ENCODE data around the gene JAK2.

JAK2 gene

GRCh38 chr9:4997631-4998030 lies 12.6 kb downstream of the JAK2 start:
- Histone ChIP-seq H3K27me3 (ENCODE audit: low read length) (no peaks in the 10 kb centered on the region), H3K9me2 (replicated peaks; ENCODE audit: insufficient read depth, low read length) (no peaks in the 10 kb centered on the region), H3K9ac (ENCODE audit: low read length) (no peak overlapping the region), H3K4me3 (ENCODE audit: insufficient read depth, low read length, poor library complexity, severe bottlenecking) (no peak overlapping the region), H3K9me3 (ENCODE audit: insufficient read depth, low read length) (no peaks in the 10 kb centered on the region), H2AFZ (ENCODE audit: low read depth, low read length, severe bottlenecking) (no peak overlapping the region), H3K4me2 (ENCODE audit: low read depth, low read length, poor library complexity, severe bottlenecking) (no peak overlapping the region), H3F3A (ENCODE audit: insufficient read depth) (no peaks in the 10 kb centered on the region), H3K27ac (ENCODE audit: low read depth, low read length) (no peak overlapping the region), H4K20me1 (ENCODE audit: low read depth, low read length) (no peaks in the 10 kb centered on the region), H3K36me3 (ENCODE audit: low read length) (no peaks in the 10 kb centered on the region), H3K79me2 (ENCODE audit: insufficient read depth, low read length) (no peaks in the 10 kb centered on the region)
- TF ChIP-seq CTCF (IDR thresholded peaks at IDR 0.05; ENCODE audit: insufficient read depth, low read length, poor library complexity, severe bottlenecking) = no peak
- no peak for TF ChIP-seq EZH2phosphoT487 (conservative IDR thresholded peaks at IDR 0.05; ENCODE audit: low read length)

- Histone ChIP-seq H2AFZ (ENCODE audit: low read depth, low read length, severe bottlenecking) (no peak overlapping the region), H4K20me1 (ENCODE audit: low read depth, low read length) (no peaks in the 10 kb centered on the region), H3K36me3 (ENCODE audit: low read length) (0 out of 2 replicates have a peak, but pooled peaks cover 10% of the 10 kb centered on the region), H3K27me3 (ENCODE audit: low read length) (no peaks in the 10 kb centered on the region), H3F3A (ENCODE audit: insufficient read depth) (no peaks in the 10 kb centered on the region), H3K79me2 (ENCODE audit: insufficient read depth, low read length) (no peaks in the 10 kb centered on the region), H3K4me3 (ENCODE audit: insufficient read depth, low read length, poor library complexity, severe bottlenecking) (no peak overlapping the region), H3K9me3 (ENCODE audit: insufficient read depth, low read length) (no peaks in the 10 kb centered on the region), H3K27ac (ENCODE audit: low read depth, low read length) (no peak overlapping the region), H3K9ac (ENCODE audit: low read length) (no peak overlapping the region), H3K9me2 (replicated peaks; ENCODE audit: insufficient read depth, low read length) (no peaks in the 10 kb centered on the region), H3K4me2 (ENCODE audit: low read depth, low read length, poor library complexity, severe bottlenecking) (no peak overlapping the region)
- TF ChIP-seq CTCF (IDR thresholded peaks at IDR 0.05; ENCODE audit: insufficient read depth, low read length, poor library complexity, severe bottlenecking) (no peak), EZH2phosphoT487 (conservative IDR thresholded peaks at IDR 0.05; ENCODE audit: low read length) (no peak)
Observed at GRCh38 chr9:5002811-5003210, 17.7 kb downstream of the JAK2 start.

- H3K27me3 ChIP-seq (ENCODE audit: low read length) = no peaks in the 10 kb centered on the region
- H3K9ac ChIP-seq (ENCODE audit: low read length) = no peak overlapping the region
- no peak for TF ChIP-seq CTCF (IDR thresholded peaks at IDR 0.05; ENCODE audit: insufficient read depth, low read length, poor library complexity, severe bottlenecking)
- TF ChIP-seq EZH2phosphoT487 (conservative IDR thresholded peaks at IDR 0.05; ENCODE audit: low read length) = no peak
- H3K36me3 ChIP-seq (ENCODE audit: low read length) = 0 out of 2 replicates have a peak, but pooled peaks cover 10% of the 10 kb centered on the region
- no peak overlapping the region for H3K4me2 ChIP-seq (ENCODE audit: low read depth, low read length, poor library complexity, severe bottlenecking)
- H3K9me3 ChIP-seq (ENCODE audit: insufficient read depth, low read length) = no peaks in the 10 kb centered on the region
- H3K9me2 ChIP-seq (replicated peaks; ENCODE audit: insufficient read depth, low read length) = no peaks in the 10 kb centered on the region
- no peak overlapping the region for H3K27ac ChIP-seq (ENCODE audit: low read depth, low read length)
- no peak overlapping the region for H2AFZ ChIP-seq (ENCODE audit: low read depth, low read length, severe bottlenecking)
- H3K4me3 ChIP-seq (ENCODE audit: insufficient read depth, low read length, poor library complexity, severe bottlenecking) = no peak overlapping the region
- H3K79me2 ChIP-seq (ENCODE audit: insufficient read depth, low read length) = no peaks in the 10 kb centered on the region
- no peaks in the 10 kb centered on the region for H3F3A ChIP-seq (ENCODE audit: insufficient read depth)
- H4K20me1 ChIP-seq (ENCODE audit: low read depth, low read length) = no peaks in the 10 kb centered on the region
Observed at GRCh38 chr9:5004481-5004880, 19.4 kb downstream of the JAK2 start.
